Measurements from ENCODE around the gene GPC5. TPM values are rescaled to one million over a fixed set of nuclear protein-coding genes. Genes with fewer than 3 reads are reported as not detected.

GPC5 gene
- polyA plus RNA-seq, 2 of the 4 experiments (the other 2 are of a cell fraction) = not detected

DNA sequence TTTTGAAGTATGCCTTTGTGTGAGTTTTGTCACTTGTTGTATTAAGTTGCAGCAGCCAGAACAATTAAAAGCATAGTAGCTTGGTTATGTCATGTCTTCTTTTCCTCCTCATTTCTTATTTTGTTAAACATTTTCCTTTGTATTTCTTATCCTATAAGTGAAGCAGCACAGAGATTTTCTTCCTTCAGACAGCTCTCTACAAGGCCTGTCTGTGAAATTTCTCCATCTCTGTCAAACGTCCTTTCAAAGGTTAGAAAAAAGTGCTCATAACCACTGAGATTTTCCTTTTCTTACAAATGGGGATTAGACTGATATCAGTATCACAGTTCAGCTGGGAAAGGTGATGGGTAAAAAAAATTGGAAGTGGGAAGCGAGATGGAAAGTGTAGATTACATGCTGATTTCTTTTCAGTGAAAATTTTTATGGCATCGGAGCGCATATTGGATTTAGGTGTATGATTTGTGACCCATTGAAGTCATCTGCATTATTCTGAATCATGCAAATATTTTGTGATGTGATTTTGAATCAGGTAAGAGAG is 71.7 kb downstream of the GPC5 start:
- Histone ChIP-seq H3K9me3 (no peaks in the 10 kb centered on the region), H3K4me3 (no peak overlapping the region), H3K4me1 (no peaks in the 10 kb centered on the region), H3K27ac (no peak overlapping the region), H3K4me2 (no peak overlapping the region)
- 47% methylated on average over 4 of the region's 4 CpGs for WGBS (ENCODE audit: missing lambda C conversion rate)
- ATAC-seq (no peak), DNase-seq (ENCODE audit: low read depth in 1 of 2, low spot score in 1 of 2) (no peak), FAIRE-seq (no peak)
- CTCF ChIA-PET = no interaction called here
- TF ChIP-seq MAZ (IDR thresholded peaks at IDR 0.05; ENCODE audit: borderline replicate concordance, low read depth, low read length) = no peak
- no peak for TF ChIP-seq EHMT2 (IDR thresholded peaks at IDR 0.05; ENCODE audit: low read depth)
- no peak for TF ChIP-seq HOXA7 (CRISPR knock-in tag; IDR thresholded peaks at IDR 0.05)
- TF ChIP-seq POLR2AphosphoS2 (conservative IDR thresholded peaks at IDR 0.05; ENCODE audit: low read length) = no peak
- no peak for TF ChIP-seq PHF8 (IDR thresholded peaks at IDR 0.05; ENCODE audit: borderline replicate concordance, low read depth)
- TF ChIP-seq, protein P1, sequence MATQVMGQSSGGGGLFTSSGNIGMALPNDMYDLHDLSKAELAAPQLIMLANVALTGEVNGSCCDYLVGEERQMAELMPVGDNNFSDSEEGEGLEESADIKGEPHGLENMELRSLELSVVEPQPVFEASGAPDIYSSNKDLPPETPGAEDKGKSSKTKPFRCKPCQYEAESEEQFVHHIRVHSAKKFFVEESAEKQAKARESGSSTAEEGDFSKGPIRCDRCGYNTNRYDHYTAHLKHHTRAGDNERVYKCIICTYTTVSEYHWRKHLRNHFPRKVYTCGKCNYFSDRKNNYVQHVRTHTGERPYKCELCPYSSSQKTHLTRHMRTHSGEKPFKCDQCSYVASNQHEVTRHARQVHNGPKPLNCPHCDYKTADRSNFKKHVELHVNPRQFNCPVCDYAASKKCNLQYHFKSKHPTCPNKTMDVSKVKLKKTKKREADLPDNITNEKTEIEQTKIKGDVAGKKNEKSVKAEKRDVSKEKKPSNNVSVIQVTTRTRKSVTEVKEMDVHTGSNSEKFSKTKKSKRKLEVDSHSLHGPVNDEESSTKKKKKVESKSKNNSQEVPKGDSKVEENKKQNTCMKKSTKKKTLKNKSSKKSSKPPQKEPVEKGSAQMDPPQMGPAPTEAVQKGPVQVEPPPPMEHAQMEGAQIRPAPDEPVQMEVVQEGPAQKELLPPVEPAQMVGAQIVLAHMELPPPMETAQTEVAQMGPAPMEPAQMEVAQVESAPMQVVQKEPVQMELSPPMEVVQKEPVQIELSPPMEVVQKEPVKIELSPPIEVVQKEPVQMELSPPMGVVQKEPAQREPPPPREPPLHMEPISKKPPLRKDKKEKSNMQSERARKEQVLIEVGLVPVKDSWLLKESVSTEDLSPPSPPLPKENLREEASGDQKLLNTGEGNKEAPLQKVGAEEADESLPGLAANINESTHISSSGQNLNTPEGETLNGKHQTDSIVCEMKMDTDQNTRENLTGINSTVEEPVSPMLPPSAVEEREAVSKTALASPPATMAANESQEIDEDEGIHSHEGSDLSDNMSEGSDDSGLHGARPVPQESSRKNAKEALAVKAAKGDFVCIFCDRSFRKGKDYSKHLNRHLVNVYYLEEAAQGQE (IDR thresholded peaks at IDR 0.05) = no peak
- TF ChIP-seq, protein P2, sequence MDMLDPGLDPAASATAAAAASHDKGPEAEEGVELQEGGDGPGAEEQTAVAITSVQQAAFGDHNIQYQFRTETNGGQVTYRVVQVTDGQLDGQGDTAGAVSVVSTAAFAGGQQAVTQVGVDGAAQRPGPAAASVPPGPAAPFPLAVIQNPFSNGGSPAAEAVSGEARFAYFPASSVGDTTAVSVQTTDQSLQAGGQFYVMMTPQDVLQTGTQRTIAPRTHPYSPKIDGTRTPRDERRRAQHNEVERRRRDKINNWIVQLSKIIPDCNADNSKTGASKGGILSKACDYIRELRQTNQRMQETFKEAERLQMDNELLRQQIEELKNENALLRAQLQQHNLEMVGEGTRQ (IDR thresholded peaks at IDR 0.05) = no peak
- no peak for TF ChIP-seq CHD4 (IDR thresholded peaks at IDR 0.05; ENCODE audit: borderline replicate concordance)
- TF ChIP-seq SMC3 (IDR thresholded peaks at IDR 0.05) = no peak
- TF ChIP-seq, protein P3, sequence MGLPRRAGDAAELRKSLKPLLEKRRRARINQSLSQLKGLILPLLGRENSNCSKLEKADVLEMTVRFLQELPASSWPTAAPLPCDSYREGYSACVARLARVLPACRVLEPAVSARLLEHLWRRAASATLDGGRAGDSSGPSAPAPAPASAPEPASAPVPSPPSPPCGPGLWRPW (IDR thresholded peaks at IDR 0.05) = no peak
- TF ChIP-seq POLR2A (IDR thresholded peaks at IDR 0.05; ENCODE audit: low read length) = no peak
- no peak for TF ChIP-seq EHF (CRISPR knock-in tag; IDR thresholded peaks at IDR 0.05)
- no peak for TF ChIP-seq MAFK (IDR thresholded peaks at IDR 0.05; ENCODE audit: partially characterized antibody)
- no peak for TF ChIP-seq HOXB13 (CRISPR knock-in tag; IDR thresholded peaks at IDR 0.05; ENCODE audit: low read depth)
- no peak for TF ChIP-seq KDM5A (IDR thresholded peaks at IDR 0.05)
- no peak for TF ChIP-seq KDM1A (IDR thresholded peaks at IDR 0.05; ENCODE audit: low read depth)
- TF ChIP-seq, protein P4, sequence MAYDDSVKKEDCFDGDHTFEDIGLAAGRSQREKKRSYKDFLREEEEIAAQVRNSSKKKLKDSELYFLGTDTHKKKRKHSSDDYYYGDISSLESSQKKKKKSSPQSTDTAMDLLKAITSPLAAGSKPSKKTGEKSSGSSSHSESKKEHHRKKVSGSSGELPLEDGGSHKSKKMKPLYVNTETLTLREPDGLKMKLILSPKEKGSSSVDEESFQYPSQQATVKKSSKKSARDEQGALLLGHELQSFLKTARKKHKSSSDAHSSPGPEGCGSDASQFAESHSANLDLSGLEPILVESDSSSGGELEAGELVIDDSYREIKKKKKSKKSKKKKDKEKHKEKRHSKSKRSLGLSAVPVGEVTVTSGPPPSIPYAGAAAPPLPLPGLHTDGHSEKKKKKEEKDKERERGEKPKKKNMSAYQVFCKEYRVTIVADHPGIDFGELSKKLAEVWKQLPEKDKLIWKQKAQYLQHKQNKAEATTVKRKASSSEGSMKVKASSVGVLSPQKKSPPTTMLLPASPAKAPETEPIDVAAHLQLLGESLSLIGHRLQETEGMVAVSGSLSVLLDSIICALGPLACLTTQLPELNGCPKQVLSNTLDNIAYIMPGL (CRISPR knock-in tag; IDR thresholded peaks at IDR 0.05; ENCODE audit: borderline replicate concordance) = no peak
- TF ChIP-seq CBX8 (IDR thresholded peaks at IDR 0.05) = no peak
- TF ChIP-seq RARB (CRISPR knock-in tag; IDR thresholded peaks at IDR 0.05) = no peak
- no peak for TF ChIP-seq FOXS1 (CRISPR knock-in tag; IDR thresholded peaks at IDR 0.05)
- POLR2A ChIA-PET = no interaction called here

DNA sequence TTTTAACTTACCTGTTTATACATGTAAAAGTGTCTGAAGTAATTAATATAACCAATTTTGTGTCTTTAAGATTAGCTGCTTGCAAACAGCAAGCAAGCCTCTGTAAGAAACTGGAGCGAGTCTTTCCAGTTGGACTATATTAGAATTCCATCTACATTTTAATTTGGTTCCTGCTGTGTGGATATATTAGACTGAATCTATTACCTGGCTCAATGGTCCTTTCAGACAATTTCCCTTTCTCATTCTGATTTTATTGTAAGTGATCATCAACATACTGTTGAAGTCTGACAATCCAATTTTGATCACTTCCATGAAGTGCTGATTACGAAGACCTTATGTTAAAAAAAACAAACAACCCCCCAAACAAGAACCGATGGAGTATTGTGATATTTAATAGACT is 72.3 kb downstream of the GPC5 start:
- FAIRE-seq = no peak
- ChIA-PET POLR2A (no interaction called here), CTCF (no interaction called here)
- TF ChIP-seq KDM1A (IDR thresholded peaks at IDR 0.05; ENCODE audit: low read depth) = no peak
- no peak for TF ChIP-seq RAD21 (conservative IDR thresholded peaks at IDR 0.05 in 1 of 2, IDR thresholded peaks at IDR 0.05 in 1 of 2)
- no peak for TF ChIP-seq MYC (IDR thresholded peaks at IDR 0.05; ENCODE audit: borderline replicate concordance, low read length)
- TF ChIP-seq, protein P5, sequence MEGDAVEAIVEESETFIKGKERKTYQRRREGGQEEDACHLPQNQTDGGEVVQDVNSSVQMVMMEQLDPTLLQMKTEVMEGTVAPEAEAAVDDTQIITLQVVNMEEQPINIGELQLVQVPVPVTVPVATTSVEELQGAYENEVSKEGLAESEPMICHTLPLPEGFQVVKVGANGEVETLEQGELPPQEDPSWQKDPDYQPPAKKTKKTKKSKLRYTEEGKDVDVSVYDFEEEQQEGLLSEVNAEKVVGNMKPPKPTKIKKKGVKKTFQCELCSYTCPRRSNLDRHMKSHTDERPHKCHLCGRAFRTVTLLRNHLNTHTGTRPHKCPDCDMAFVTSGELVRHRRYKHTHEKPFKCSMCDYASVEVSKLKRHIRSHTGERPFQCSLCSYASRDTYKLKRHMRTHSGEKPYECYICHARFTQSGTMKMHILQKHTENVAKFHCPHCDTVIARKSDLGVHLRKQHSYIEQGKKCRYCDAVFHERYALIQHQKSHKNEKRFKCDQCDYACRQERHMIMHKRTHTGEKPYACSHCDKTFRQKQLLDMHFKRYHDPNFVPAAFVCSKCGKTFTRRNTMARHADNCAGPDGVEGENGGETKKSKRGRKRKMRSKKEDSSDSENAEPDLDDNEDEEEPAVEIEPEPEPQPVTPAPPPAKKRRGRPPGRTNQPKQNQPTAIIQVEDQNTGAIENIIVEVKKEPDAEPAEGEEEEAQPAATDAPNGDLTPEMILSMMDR (IDR thresholded peaks at IDR 0.05) = no peak
- TF ChIP-seq HOXB13 (CRISPR knock-in tag; IDR thresholded peaks at IDR 0.05; ENCODE audit: low read depth) = no peak
- no peak for TF ChIP-seq EHF (CRISPR knock-in tag; IDR thresholded peaks at IDR 0.05)
- TF ChIP-seq KDM5A (IDR thresholded peaks at IDR 0.05) = no peak
- TF ChIP-seq RNF2 (IDR thresholded peaks at IDR 0.05; ENCODE audit: borderline replicate concordance, low read depth) = no peak
- no peak for TF ChIP-seq EP300 (IDR thresholded peaks at IDR 0.05)
- no peak for TF ChIP-seq TFCP2L1 (CRISPR knock-in tag; IDR thresholded peaks at IDR 0.05)
- TF ChIP-seq, protein P6, sequence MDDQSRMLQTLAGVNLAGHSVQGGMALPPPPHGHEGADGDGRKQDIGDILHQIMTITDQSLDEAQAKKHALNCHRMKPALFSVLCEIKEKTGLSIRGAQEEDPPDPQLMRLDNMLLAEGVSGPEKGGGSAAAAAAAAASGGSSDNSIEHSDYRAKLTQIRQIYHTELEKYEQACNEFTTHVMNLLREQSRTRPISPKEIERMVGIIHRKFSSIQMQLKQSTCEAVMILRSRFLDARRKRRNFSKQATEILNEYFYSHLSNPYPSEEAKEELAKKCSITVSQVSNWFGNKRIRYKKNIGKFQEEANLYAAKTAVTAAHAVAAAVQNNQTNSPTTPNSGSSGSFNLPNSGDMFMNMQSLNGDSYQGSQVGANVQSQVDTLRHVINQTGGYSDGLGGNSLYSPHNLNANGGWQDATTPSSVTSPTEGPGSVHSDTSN (IDR thresholded peaks at IDR 0.05) = no peak
- TF ChIP-seq HEYL (CRISPR knock-in tag; IDR thresholded peaks at IDR 0.05) = no peak
- no peak for TF ChIP-seq FOSL2 (IDR thresholded peaks at IDR 0.05)
- no peak for TF ChIP-seq FOSL2 (CRISPR knock-in tag; IDR thresholded peaks at IDR 0.05)
- 3% methylated on average over 3 of the region's 3 CpGs for WGBS (ENCODE audit: missing lambda C conversion rate)
- no peak for DNase-seq (ENCODE audit: low read depth in 1 of 2, low spot score in 1 of 2)
- Histone ChIP-seq H3K4me2 (no peak overlapping the region), H3K4me3 (no peak overlapping the region), H3K4me1 (no peaks in the 10 kb centered on the region), H3K9me3 (no peaks in the 10 kb centered on the region), H3K27ac (no peak overlapping the region)
- no peak for ATAC-seq

All from A549 (cell line).